ENCODE results near the gene LY6G5C. TPM values are rescaled to one million over a fixed set of nuclear protein-coding genes. Genes with fewer than 3 reads are reported as not detected.

The LY6G5C gene
- total and polyA plus RNA-seq, 2 donors (not counting 3 experiments of a cell fraction or from before 2014, with no cell fraction given) = 8.2 to 11.4 TPM

- Histone ChIP-seq H3K27ac (ENCODE audit: insufficient read depth, low read depth, low read length) (no peak overlapping the region), H2AFZ (ENCODE audit: low read depth, low read length) (no peak overlapping the region), H3K27me3 (ENCODE audit: control insufficient read depth in 2 of 2, insufficient read depth in 2 of 2, low read length in 2 of 2) (no peaks in the 10 kb centered on the region), H3K4me2 (ENCODE audit: insufficient read depth, low read length) (no peak overlapping the region), H3K9me3 (replicated peaks; ENCODE audit: control insufficient read depth, insufficient read depth, low read length) (no peaks in the 10 kb centered on the region), H3K4me3 (replicated peaks in 1 of 3; ENCODE audit: insufficient read depth in 1 of 3, low read depth in 1 of 3, low read length in 3 of 3) (no peak overlapping the region), H3K9ac (replicated peaks; ENCODE audit: extremely low read depth, insufficient read depth, low read length) (no peak overlapping the region), H3K9me1 (replicated peaks; ENCODE audit: control insufficient read depth, extremely low read depth, insufficient read depth, low read length) (no peaks in the 10 kb centered on the region), H4K20me1 (replicated peaks; ENCODE audit: control insufficient read depth, extremely low read depth, insufficient read depth, low read length) (no peaks in the 10 kb centered on the region), H3K36me3 (ENCODE audit: control insufficient read depth in 2 of 2, extremely low read depth in 1 of 2, insufficient read depth in 2 of 2, low read length in 2 of 2) (peaks cover 2 to 3% of the 10 kb centered on the region in 2 experiments), H3K4me1 (ENCODE audit: control insufficient read depth, extremely low read depth, insufficient read depth, low read length) (peaks cover 50% of the 10 kb centered on the region), H3K79me2 (ENCODE audit: control insufficient read depth, insufficient read depth, low read length) (peaks cover 40% of the 10 kb centered on the region)
- intact Hi-C loops (cut with micrococcal nuclease) (loop anchor here (5.0 to 10.0 kb wide), 2 partner anchors 170 to 533 kb away; partner anchors contain the start of genes GPSM3 and PBX2), dilution Hi-C loops (cut with MboI; ENCODE audit: extremely low pct_ligation_motif_present, low sequenced_read_pairs) (no loop called here)
- no TSS peak for BruUV-seq (replicated peaks)
- ChIA-PET CTCF (interaction anchor here (1.0 to 5.7 kb wide), 2 partner anchors 10 to 160 kb away, joined by 4 to 38 read pairs; partner anchors contain the start of gene BAG6), POLR2A (interaction anchor here (2.1 kb wide), 1 partner anchor 10 kb away, joined by 13 read pairs; the partner anchor contains the start of gene BAG6)
- TF ChIP-seq MYC (IDR thresholded peaks at IDR 0.05; ENCODE audit: low read depth, low read length) (no peak), JUN (IDR thresholded peaks at IDR 0.05; ENCODE audit: borderline replicate concordance, insufficient read depth, insufficient read length, low read depth) (no peak), EZH2 (IDR thresholded peaks at IDR 0.05; ENCODE audit: borderline replicate concordance, low read depth, low read length, severe bottlenecking) (no peak), FOS (IDR thresholded peaks at IDR 0.05; ENCODE audit: borderline replicate concordance, insufficient read depth, low read length) (no peak), CTCF (IDR thresholded peaks at IDR 0.05; ENCODE audit: extremely low read depth in 1 of 2, insufficient read depth in 1 of 2, low read depth in 1 of 2, low read length in 2 of 2) (no peak), POLR2AphosphoS5 (IDR thresholded peaks at IDR 0.05; ENCODE audit: insufficient read depth, low read depth, low read length) (no peak), POLR2A (IDR thresholded peaks at IDR 0.05; ENCODE audit: low read depth, low read length) (no peak), GATA2 (IDR thresholded peaks at IDR 0.05; ENCODE audit: insufficient read depth, insufficient read length, low read depth, low read length) (no peak)
- TF ChIP-seq, protein P1, sequence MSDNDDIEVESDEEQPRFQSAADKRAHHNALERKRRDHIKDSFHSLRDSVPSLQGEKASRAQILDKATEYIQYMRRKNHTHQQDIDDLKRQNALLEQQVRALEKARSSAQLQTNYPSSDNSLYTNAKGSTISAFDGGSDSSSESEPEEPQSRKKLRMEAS (IDR thresholded peaks at IDR 0.05; ENCODE audit: insufficient read depth, insufficient read length) = no peak
- FAIRE-seq (no peak), DNase-seq (ENCODE audit: low read depth, low spot score) (no peak)
These were observed 18.6 kb downstream of the LY6G5C start for GRCh38 chr6:31662124-31662723.

Data from endothelial cell of umbilical vein (primary cell).